Stimulated activated CD4-positive, alpha-beta T cell treated with anti-CD3 and anti-CD28 coated beads, Interleukin-15, amount 100 ng/mL, for 48 hours (primary cell): ENCODE data around the gene SFXN5.

Source experiments
- DNase-seq, 2 donors: peaks; one replicate each; pipeline ENCODE4 v3.0.0-alpha.2; 2020; ENCODE audit warnings: low read depth in 2 of 2

The SFXN5 gene

DNA sequence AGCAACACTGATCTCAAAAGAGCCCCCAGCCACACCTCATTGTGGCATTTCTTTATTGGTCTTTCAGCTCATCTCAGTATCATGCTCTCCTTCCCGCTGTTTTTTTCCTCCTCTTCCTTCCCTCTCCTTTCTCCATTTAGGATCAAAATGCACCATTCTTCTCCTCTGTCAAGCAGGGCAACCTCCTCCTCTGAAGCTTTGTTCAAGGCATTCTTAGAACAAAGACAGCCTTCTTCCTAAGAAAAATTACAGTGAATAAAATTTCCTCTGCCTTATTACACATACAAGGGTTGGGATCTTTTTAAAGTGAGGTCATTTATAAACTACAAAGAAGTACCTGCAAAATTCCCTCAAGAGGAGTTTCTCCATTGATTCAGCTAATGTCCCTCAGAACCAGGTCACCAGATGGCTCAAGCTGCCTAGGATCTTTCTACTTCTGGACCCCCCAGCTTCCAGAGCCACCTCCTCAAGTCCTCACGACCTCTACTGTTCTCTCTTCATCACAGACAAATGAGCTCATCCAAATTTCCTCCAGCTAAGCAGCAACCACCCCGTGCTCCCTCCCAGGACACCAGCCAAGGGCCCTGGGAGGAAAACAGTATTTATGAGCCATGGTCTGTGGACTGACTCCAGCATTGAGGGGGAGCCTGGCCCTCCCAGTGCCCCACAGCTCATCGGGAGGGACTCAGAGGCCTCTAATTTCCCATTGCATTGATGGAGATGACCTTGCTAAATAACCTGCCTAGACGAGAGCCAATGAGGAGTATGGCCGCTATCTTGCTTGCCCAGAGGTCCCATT lies 18.0 kb downstream of the SFXN5 start:
- DNase-seq: no peak

DNA sequence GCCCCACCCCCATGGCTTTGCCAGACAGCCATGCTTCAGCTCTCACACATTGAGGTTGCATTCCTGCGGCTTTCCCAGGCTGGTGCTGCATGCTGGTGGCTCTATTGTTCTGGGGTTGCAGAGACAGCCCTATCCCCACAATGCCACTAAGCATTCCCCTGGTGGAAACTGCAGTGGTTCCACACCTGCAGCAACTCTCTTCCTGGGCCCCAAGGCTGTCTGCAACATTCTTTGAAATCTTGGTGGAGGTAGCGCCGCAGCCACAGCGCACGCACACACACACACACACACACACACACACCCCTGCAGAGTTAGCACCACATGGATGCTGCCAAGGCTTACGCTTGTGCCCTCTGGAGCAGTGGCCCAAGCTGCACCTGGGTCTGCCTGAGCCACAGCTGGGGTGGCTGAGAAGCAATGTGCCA lies 21.4 kb downstream of the SFXN5 start:
- DNase-seq: no peak

DNA sequence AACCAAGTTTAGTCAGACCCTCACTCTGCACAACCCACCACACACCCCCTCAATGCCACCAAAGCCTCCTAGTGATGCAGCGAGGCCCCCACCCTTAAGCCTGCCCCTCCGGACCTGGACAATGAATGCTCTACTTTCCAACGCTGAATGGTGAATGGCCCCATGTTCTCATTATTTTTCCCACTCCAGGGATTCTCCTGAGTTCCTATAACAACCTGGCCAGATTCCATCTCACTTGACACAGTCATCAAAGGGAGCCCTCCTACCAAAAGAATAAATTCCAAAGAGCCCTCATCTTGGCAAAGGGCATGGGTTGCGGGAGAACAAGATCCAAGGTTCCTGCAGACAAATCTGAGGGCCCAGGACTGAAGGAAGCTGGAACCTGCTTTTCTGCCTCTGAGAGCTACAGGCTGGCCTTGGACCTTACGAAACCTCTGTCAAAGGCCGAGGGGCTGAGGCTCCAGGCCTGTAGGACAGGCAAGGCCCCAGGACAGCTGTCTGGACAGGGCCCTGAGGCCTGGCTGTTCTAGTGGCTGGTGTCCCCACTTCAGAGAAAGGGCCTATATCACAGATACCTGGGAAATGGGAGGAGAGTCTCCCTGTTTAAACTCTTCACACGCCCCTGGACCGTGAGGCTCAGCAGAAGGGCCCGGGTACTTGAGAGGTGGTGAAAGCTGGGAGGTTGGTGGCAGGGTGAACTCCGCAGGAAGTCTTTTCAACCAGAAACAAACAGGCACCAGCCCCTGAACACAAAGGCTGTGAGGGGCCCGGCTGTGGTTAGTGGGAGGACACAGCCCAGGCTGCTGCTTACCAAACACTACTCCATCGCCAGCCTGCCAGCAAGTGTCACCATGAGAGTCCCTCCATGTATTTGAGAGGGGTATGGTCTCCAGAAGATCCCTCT lies 27.3 kb downstream of the SFXN5 start:
- DNase-seq: no peak

DNA sequence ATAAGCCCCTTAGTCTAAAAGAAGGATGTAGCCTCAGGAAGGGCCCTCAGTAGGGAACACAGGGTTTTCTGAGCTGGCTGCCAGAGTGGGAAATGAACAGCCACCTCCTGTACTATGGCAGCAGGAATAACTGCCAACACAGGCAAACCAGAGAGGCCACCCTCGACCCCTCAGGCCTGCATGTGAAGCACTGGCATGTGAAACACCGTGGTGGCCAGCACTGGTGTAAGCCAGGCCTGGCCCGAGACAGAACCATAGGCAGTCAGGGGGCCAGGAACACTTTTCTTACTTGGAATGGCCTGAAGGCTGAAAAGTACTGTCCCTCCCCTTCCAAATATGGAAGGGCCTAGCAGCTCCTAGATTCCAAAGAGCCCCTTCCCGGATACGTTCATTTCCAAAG lies 28.2 kb downstream of the SFXN5 start:
- no peak for DNase-seq

DNA sequence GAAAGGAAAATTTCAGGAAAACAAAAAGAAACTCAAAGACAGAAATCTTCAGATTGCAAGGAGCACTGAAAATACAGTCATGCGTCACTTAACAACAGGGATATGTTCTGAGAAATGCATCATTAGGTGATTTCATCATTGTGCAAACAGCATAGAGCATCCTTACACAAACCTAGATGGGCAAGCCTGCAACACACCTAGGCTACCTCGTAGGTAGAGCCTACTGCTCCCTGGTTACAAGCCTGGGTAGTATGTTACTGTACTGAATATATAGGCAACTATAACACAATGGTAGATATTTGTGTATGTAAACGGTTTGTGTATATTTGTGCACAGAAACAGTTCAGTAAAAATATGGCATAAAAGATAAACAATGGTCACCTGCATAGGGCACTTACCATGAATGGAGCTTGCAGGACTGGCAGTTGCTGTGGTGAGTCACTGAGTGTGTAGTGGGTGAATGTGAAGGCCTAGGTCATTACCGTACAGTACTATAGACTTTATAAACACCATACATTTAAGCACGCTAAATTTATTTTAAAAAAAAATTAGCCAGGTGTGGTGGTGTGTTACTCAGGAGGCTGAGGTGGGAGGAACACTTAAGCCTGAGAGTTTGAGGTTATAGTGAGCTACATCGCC lies 33.4 kb downstream of the SFXN5 start:
- DNase-seq: no peak

DNA sequence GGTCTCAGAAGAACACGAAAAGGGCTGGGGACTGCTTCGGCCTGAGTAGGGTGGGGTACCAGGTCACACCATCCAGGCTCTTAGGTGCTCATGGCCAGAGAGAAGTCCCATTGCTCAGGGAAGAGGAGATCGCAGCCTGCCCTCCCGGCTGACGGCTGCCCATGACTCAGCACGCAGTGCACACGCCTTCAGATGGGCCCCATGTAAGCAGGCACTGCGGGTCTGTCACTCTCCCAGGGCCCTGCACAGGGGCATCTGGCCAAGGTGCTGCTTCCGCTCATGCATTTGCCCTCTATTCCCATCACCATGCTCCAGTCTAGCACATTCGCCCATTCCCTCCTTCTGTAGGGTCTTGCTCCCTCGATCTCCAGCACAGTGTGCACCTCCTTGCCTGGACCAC lies 34.7 kb downstream of the SFXN5 start:
- DNase-seq: no peak

DNA sequence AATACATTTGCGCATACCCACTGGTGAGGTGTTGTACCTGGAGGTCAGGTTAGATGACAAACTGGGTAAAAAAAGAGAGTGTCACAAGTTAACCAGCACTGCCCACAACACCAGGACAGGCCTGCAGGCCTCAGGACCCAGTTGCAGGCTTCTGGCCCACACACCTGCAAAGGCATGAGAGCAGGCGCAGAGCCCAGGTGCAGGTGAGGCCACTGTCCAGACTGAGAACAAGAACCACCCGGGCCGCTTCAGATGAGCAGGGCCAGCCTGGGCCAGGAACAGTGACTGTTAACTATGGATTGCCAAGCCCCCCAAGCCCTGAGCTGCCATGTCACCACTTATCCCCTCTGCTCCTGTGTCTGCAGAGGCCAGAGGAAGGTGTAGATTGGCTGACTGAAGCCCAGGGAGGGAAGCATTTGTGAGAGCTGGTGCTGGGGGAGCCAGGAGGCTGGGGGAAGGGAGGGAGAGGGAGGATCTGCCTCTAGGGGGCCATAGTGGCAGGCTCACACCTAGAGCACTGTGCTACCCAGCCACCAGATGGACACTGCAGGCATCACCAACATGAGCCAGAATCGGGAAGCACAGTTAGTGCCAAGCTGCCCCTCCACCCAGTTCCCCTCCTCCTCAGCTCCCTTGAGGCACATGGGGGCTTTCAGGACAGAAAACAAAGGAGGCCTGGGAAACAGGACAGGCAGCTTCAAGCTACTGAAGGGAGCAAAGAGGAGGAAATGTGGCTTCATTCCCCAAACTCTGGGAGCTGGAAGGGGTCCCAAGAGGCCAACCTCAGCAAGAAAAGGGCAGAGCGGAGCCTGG lies 35.4 kb downstream of the SFXN5 start:
- no peak for DNase-seq

DNA sequence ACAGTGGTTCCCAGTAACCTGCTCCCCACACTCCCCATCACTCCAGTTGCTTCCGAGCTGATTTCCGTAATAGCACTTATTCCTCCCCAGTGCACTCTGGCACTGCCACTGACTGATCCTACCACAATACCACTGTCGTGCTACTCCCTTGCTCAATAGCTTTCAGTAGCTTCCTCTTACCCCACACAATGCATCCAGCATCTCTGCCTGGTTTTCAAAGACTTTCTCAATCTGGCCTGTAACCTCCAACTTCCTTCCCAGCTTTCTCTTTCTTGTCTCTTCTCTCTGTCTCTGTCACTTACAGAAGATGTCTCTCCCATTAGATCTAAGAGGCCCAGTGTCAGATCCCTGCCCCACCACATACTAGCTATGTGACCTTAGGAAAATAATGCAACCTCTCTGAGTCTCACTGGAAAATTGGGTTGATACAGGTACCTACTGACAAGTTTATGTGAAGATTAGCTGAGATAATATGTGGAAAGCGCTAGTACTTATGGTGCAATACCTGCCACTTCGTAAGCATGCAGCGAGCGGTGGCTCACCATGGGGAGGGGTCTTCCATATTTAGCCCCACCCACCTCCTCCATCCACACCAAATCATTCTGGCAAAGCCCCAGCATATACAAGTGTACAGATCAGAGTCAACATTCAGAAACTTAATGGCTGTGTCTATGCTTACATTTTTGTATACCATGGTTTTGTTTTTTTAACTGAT lies 36.7 kb downstream of the SFXN5 start:
- DNase-seq: no peak

DNA sequence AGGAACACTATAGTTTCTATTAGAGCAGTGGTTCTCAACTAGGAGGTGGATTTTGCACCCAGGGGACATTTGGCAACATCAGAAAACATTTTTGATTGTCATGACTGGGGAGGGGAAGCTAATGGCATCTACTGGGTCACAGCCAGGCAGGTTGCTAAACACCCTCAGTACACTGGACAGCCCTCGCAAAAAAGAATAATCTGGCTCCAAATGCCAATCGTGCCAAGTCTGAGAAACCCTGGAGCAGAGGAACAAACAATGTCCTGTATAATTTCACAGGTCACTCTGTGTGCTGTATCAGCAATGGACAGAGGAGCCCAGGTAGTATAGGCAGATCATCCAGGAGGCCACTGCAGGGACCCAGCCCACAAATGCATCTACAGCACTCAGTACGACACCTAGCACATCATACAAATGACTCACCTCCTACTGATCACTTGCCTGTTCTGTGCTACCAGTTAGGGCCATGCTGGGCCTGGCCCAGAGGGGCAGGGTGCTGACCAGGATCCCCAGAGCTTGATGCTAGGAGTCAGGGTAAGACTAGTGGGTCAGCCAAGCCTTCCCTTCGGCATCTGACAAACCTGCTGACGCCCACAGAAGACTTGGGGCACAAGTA lies 37.6 kb downstream of the SFXN5 start:
- no peak for DNase-seq

DNA sequence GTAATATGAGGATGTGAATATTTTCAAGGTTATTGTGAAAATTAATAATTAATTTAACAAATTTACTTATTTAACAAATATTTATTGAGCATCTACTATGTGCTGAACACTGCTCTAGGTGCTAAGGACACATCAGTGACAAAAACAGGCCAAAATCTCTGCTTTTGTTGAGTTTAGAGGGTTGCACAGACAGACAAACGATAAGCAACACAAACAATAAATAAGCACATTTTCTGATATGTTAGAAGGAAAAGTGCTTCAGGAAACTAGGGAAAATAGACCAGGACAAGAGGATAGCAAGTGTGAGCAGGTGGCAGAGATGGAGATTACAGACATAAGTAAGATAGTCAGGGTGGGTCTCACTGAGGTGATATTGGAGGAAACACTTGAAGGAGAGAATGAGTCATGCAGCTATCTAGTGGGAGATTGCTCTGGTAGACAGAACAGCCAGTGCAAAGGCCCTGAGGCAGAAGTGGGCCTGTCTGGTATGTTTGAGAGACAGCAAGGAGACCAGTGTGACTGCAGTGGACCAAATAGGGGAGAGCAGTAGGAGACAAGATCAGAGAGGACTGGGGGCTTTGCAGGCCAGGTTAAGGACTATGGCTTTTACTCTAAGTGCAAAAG lies 38.3 kb downstream of the SFXN5 start:
- no peak for DNase-seq

DNA sequence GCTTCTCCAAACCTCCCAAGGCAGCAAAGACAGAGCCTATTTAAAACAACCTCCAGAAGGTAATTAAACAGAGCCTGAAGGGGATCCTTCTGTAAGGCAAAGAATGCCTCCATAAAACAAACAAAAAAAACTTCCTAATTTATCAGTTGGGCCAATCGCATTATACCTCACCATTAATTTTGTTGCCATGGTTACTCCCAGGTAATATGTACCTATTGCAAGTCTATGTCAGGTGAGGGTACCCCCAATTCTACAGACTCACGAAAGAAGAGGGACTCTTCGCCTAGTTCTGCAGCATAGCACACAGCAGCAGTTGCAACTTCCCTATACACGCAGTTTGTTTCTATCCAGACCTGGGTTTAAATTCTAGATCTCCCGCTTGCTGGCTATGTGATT lies 38.8 kb downstream of the SFXN5 start:
- no peak for DNase-seq

DNA sequence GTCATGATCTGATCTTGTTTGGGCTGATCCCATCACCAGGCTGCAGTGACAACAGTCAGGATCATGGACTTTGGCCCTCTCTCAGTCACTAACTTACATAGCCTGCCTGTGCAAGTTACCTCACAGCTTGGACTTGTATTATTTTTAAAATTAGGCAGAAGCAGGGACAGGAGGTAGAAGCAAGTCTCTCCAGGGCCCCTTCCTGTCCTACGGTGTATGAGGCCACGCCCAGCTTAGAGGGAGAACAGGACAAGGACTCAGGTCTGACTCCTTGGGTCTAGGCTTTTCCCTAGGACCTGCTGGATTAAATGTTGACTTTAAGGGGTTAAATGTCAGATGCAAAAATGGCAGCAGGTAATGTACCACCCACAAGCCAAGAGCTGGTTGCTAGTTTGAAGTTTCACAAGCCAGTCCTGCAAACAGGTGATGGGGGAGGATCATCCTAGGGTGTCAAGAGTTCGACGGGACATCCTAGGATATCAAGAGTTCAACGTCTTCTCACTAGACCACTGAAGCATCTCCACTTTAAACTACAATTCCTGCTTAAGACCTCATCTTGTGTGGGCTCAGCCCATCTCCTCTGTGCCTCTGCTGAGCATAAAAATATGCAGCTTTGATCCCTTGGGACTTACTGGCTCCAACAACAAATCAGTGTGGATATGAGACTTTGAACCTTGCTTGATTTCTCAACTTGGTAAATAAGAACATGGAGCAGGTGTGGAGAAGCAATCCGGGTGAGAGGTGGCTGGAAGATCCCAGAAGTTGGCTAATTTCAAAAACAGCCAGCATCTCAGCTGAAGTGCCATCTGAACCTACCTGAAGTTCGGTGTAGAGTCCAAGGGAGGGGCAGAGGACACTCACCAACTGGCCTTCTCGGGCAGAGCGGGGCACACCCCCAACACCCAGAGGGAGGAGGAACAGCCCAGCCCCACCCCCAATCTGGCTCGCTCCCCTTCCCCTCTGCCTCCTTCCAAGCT lies 39.5 kb downstream of the SFXN5 start:
- DNase-seq: no peak

DNA sequence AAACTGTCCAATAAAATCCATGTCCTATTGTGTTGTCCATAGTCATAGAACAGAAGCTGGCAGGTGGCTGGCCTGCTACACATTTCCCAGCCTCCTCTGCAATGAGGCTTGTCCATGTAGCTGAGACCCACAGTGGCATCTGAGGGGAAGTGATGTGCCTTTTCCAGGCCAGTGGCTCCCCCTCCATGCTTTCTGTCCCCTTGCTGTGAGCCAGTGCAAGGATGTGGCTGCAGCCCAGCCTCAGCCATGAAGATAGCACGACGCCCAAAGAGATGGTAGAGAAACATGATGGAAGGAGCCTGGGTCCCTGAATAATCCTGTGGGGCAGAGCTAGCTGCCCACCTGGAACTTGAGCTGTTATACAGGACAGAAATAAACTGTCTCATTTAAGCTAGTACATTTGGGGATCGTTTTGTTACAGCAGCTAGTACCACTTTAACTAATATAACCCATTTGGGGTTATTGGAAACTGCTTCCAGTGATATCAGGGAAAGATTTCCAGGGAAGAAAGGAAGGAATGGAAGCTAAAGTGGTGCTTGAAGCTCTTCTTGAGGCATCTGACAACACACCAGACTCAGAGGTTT lies 40.3 kb downstream of the SFXN5 start:
- DNase-seq: no peak

DNA sequence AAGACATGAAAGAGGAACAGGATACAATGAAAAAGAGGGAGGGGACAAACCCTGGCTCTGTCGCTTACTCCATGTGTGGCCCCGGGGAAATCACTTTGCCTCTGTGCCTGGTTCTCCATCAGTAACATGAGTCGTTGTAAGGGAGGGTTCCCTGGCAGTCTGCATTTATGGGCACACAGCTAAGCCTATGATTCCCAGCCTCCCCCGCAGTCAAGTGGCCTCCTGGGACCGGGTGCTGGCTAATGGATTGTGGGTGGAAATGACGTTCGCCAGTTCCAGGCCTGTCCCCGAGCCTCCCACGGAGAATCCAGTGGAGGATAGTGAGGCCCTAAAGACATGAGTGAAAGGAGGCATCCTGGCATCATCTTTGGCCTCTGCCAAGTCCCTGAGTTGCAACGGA lies 42.7 kb downstream of the SFXN5 start:
- DNase-seq: no peak

DNA sequence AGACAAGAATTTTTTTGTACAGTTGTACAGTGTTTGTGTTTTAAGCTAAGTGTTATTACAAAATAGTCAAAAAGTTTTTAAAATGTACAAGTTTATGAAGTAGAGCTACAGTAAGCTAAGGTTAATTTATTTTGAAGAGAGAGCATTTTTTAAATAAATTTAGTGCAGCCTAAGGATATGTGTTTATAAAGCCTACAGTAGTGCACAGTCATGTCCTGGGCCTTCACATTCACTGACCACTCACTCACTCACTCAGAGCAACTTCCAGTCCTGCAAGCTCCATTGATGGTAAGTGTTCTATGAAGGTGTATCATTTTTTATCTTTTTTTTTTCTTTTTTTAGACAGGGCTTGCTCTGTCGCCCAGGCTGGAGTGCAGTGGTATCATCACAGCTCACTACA lies 44.2 kb downstream of the SFXN5 start:
- DNase-seq: no peak

DNA sequence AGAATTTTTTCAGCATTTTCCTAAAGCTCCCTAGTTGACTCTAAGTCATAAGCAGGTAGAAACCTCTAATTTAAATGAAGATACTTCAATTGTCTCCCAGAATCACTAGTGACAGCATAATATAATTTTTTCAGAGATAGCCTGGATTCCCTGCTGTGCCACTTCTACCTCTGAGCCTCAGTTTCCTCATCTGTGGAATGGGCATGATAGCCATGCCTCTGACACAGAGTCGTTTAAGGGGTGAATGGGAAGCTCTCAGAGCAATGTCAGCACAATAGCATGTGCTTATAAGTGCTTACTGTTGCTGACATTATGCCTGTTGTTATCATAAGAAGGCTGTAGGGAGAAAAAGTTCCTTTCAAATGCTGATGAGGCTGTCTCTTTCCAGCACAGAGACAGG lies 48.0 kb downstream of the SFXN5 start:
- no peak for DNase-seq

DNA sequence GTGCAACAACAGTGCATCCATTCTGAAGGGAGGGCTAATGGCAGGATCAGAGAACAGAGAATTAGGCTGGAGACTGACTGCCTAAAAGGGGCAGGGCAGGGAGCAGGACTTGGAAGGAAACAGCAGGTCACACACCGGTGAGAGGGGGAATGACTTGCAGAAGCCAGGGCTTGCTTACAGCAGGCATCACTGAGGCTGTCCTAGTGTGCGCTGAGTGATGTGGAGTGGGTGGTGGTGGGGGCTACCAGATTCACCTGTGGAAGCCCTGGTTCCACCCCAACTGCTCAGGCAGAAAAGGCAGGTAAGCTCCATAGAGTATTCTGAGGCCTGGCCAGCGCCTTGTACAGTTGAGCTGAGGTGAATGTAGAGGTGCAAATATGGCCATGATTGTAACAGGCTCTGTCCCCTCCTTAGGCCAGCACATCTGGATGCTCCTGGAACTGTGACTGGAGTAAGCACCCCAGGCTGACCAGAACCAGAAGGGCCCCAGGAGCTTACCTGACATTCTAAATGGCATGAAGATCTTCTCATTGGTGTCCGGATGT lies 49.4 kb downstream of the SFXN5 start:
- DNase-seq: no peak

DNA sequence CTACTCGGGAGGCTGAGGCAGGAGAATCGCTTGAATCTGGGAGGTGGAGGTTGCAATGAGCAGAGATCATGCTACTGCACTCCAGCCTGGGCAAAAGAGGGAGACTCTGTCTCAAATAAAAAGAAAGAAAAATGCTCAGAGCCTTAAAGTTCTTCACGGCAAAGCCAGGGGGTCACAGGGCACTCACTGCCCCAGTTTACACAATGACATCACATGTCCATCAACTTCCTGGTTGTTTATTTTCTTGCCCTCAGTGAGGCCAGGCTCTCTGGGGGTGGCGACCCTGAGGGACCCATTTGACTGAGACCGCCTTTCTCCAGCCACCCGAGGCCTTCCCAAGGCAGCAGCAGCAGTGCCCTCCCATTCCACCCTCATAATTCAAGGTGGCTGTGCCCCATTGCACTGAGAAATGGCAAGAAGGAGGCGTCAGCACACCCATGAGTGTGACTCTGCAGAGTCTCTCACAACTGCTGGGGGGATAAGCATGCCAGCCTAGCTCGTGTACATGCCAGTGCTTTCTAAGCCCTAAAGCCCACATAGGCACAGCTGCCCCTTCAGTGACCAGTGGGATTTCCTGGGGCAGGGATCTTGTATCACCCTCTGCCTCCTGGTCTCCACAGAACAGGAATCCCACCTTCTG lies 50.0 kb downstream of the SFXN5 start:
- DNase-seq: no peak
